PFSK-1 (cell line): ENCODE measurements around the gene DGKI.

Experiments
- FOXP2 ChIP-seq: optimal IDR thresholded peaks from 2 replicates; pipeline ENCODE3; 2011; ENCODE audit warnings: borderline replicate concordance, control low read depth, inconsistent platforms; ENCODE audit not compliant: insufficient read depth; ENCODE audit errors: extremely low read length, extremely low read depth
- POLR2AphosphoS5 ChIP-seq: IDR thresholded peaks from 2 replicates; pipeline ENCODE4 v1.6.1; 2012; ENCODE audit warnings: low read depth, mild to moderate bottlenecking, control low read depth, low read length, moderate library complexity
- SIN3A ChIP-seq: IDR thresholded peaks from 2 replicates; pipeline ENCODE4 v1.6.1; 2012; ENCODE audit warnings: mild to moderate bottlenecking, low read length, moderate library complexity, borderline replicate concordance; ENCODE audit not compliant: insufficient read depth
- TAF1 ChIP-seq: IDR thresholded peaks from 2 replicates; pipeline ENCODE4 v1.6.1; 2012; ENCODE audit warnings: low read length, control low read depth, borderline replicate concordance; ENCODE audit not compliant: insufficient read depth
- TF ChIP-seq, protein P1 (sequence below), 2 experiments: IDR thresholded peaks; 2 replicates each; pipeline versions ENCODE4 v1.6.1 to v1.8.0; 2011 to 2012; ENCODE audit warnings: low read depth in 2 of 2, low read length in 2 of 2, control low read depth in 1 of 2, inconsistent platforms in 1 of 2, mild to moderate bottlenecking in 1 of 2, moderate library complexity in 1 of 2; ENCODE audit not compliant: insufficient read depth in 1 of 2

The DGKI gene

GRCh38 chr7:137488038-137488437 lies 358.7 kb downstream of the DGKI start:
- TF ChIP-seq, protein P1, sequence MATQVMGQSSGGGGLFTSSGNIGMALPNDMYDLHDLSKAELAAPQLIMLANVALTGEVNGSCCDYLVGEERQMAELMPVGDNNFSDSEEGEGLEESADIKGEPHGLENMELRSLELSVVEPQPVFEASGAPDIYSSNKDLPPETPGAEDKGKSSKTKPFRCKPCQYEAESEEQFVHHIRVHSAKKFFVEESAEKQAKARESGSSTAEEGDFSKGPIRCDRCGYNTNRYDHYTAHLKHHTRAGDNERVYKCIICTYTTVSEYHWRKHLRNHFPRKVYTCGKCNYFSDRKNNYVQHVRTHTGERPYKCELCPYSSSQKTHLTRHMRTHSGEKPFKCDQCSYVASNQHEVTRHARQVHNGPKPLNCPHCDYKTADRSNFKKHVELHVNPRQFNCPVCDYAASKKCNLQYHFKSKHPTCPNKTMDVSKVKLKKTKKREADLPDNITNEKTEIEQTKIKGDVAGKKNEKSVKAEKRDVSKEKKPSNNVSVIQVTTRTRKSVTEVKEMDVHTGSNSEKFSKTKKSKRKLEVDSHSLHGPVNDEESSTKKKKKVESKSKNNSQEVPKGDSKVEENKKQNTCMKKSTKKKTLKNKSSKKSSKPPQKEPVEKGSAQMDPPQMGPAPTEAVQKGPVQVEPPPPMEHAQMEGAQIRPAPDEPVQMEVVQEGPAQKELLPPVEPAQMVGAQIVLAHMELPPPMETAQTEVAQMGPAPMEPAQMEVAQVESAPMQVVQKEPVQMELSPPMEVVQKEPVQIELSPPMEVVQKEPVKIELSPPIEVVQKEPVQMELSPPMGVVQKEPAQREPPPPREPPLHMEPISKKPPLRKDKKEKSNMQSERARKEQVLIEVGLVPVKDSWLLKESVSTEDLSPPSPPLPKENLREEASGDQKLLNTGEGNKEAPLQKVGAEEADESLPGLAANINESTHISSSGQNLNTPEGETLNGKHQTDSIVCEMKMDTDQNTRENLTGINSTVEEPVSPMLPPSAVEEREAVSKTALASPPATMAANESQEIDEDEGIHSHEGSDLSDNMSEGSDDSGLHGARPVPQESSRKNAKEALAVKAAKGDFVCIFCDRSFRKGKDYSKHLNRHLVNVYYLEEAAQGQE (IDR thresholded peaks at IDR 0.05; ENCODE audit: insufficient read depth in 1 of 2, low read depth in 2 of 2, low read length in 2 of 2): no peak
- TF ChIP-seq SIN3A (no peak), TAF1 (no peak), FOXP2 (no peak), POLR2AphosphoS5 (no peak)

- TF ChIP-seq POLR2AphosphoS5 (no peak), FOXP2 (no peak), SIN3A (no peak), TAF1 (no peak)
- TF ChIP-seq, protein P1 (IDR thresholded peaks at IDR 0.05; ENCODE audit: insufficient read depth in 1 of 2, low read depth in 2 of 2, low read length in 2 of 2): no peak
Observed at GRCh38 chr7:137485818-137486217, 361.0 kb downstream of the DGKI start.

- TF ChIP-seq, protein P1 (IDR thresholded peaks at IDR 0.05; ENCODE audit: insufficient read depth in 1 of 2, low read depth in 2 of 2, low read length in 2 of 2): no peak
- no peak for TF ChIP-seq TAF1
- TF ChIP-seq SIN3A: no peak
Observed at GRCh38 chr7:137484326-137484725, 362.4 kb downstream of the DGKI start.

DNA sequence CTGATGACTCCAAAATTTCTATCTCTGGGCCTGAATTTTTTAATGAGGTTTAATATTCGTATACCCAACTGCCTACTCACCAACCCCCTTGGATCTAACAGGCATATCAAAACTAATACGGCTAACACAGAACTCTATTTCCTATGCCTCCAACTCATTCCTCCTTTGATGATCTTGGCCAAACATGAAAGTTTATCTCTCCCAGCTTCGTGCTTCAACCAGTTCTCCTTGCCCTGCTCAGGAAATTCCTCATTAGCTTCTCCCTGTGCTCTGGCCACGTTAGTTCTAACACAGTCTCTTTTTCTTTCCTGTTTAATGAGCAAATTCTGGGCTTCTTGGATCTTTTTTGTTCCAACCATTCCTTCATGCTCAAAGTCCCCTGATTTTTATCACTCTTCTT lies 364.3 kb downstream of the DGKI start:
- TF ChIP-seq TAF1 (no peak), FOXP2 (no peak), POLR2AphosphoS5 (no peak), SIN3A (no peak)
- TF ChIP-seq, protein P1 (IDR thresholded peaks at IDR 0.05; ENCODE audit: insufficient read depth in 1 of 2, low read depth in 2 of 2, low read length in 2 of 2): no peak

DNA sequence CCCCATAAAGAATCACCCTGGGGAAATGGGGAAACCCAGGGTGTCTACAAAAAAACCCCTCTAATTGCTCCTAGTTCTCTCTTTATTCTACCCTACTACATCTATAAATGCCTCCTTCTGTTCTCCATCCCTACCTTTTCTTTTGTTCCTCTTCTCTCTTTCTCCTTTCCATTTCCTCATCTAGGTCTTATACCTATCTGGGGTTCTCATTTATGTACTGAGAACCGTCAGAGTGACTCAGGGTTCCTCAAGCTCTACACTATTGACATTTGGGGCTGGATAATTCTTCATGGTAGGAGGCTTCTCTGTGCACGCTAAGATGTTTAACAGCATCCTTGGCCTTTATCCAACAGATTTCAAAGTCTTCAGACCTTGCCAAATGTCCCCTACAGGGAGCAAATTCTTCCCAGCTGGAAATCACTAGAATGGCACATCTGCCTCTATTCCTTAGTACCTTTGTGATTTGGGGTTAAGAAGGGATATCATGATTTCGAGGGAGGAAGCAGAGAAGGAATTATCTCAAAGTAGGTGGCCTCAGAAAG lies 365.9 kb downstream of the DGKI start:
- TF ChIP-seq POLR2AphosphoS5: no peak
- TF ChIP-seq FOXP2: no peak
